NCI-H82 treated with DMSO at 0.1 percent for 48 hours (cell line): ENCODE data around the gene CBLIF.
"Not testable (repeated sequence)": the region's sequence is repeated elsewhere in the genome, so short reads cannot be mapped to it uniquely, and the experiment has no call there.

Source experiments
- DNase-seq: peaks from one replicate; lab custom pipeline; 2025; ENCODE audit not compliant: unreplicated experiment; lab: John Stamatoyannopoulos, UW

Gene CBLIF

GRCh38 chr11:59848439-59848838, 3.1 kb upstream of the CBLIF start:
- not testable (repeated sequence) for DNase-seq

- no peak for DNase-seq
Measured at GRCh38 chr11:59847626-59848025, 2.3 kb upstream of the CBLIF start.

GRCh38 chr11:59846556-59846955, 1.3 kb upstream of the CBLIF start:
- DNase-seq: no peak

DNA sequence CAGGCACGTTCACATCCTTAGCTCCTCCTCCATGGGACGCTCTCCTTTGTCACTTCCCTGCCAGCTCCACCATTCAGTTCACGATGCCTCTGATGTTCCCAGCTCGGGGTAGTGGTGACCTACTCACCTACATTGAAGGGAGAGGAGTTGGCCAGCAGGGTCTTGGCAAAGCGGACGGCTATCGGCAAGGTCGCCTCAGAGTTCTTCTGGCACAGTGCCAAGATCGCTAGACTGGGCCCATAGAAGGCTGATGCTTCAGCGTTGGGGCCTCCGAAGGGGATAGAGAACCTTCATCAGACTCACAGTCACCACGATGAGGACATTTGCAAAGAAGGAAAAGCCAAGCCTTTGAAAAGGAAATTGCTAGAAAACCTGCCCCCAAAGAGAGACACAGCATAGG, 3.0 kb downstream of the CBLIF start:
- DNase-seq: no peak

DNA sequence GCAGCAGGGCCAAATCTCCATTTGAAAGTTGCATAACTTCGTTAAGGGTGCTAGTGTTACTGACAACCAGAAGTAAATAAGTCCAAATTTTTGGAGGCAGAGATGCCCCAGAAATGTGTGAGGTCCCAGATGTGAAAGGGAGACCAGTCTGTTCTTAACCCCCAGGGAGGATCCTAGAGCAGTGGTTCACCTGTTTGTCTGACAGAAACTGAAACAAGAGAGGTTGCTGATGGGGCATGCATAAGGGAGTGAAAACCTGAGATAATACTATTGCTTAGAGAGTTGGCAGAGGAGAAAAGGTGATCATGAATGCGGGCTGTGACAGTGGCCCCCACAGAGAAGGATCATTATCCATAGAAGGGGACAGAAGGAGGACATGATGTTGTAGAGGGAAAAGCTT, 3.8 kb downstream of the CBLIF start:
- no peak for DNase-seq

- DNase-seq: no peak
Measured at GRCh38 chr11:59839615-59840014, 5.7 kb downstream of the CBLIF start.

DNA sequence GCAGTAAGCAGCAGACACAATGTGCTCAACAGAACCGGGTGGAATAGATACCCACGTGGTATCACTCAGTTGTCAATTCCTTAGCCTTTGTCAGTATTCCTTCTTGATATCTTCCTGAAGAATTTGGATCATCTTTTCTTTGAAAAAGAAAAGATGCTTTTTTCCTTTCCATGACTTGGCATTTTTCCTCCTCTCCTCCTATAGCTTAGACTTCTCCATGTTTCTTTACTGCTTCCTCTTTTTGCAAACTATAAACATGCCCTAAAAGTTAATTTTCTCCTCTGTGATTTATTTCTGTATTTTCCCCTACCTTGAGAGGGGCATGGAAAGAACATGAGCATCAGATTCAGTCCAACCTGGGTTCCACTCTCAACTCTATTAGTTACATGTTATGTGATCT, 11.7 kb downstream of the CBLIF start:
- DNase-seq: no peak

DNA sequence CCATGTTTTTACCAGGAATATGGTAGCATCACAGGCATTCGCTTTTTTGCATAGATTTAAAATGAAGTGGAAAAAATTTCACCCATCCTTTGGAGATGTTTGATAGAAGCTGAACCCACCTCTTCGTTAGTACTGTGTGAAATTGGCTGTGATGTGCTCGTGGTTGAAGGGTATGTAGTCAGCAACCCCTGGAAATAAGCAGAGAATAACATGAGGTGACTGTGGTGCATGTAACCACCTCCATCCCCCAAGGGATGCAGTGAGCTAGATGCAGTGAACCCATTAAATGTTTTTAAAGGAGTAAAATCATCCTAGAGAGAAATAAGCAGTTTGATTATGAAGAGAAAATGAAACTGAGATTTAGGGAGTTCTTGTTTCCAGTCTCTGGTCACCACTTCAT, 15.9 kb downstream of the CBLIF start:
- no peak for DNase-seq

DNA sequence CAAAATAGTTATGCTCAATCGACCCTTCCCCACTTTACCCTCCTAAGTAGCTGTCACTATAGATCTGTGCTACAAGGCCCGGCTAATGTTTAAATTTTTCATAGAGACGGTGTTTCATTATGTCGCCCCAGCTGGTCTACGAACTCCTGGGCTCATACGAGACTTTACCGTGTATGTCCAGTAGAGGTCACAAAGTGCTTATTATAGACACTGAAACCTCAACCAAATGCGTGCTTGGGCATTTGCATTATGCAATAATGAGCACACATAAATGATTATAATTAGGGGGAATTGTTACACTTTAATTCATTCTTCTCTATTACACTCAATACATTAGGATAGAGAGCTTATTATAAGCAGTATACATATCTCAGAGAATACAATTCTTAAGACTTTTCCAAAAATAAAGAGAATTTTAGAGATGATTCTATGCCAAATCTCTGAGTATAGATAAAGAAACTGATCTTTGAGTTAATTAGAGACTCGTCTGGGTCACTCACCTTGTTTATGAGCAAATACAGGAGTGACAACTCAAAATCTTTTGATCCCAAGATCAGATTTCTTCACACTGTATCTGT, 22.2 kb downstream of the CBLIF start:
- DNase-seq: peak; percentile 6

GRCh38 chr11:59818572-59818971, 26.7 kb downstream of the CBLIF start:
- no peak for DNase-seq

- not testable (repeated sequence) for DNase-seq
Measured at GRCh38 chr11:59816434-59816833, 28.9 kb downstream of the CBLIF start.

DNA sequence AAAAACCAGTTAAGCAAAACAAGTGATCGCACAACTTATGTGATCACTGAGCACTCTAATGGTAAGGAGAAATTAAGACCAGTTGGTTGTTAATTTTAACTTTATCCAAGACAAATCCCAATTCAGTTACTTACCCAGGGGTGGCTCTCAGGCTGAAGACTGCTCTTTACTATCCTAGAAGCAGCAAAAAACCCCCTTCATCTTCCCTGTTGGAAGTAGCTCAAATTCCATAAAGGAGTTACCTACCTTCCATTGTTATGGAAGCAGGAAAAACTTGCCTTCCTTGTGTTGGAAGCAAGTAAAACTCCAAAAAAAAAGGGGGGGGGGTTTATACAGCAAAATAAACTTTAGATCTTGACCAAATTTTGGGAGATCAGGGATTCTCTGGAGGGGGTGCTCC, 29.5 kb downstream of the CBLIF start:
- no peak for DNase-seq

DNA sequence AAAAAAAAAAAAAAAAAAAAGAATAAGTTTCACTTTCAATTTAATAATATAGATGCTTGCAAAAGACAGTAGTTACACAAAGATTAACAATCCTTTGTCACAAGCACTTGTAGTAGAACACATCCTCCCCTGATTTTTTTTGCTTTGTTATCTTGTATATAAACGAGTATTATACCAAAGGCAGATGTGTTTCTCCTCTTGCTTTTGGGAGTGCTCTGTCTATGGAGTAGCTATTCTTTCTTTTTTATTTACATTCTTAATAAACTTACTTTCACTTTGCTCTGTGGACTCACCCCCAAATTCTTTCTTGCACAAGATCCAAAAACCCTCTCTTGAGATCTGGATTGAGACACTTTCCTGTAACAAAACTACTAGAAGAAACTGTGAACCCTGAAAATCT, 31.3 kb downstream of the CBLIF start:
- no peak for DNase-seq

DNA sequence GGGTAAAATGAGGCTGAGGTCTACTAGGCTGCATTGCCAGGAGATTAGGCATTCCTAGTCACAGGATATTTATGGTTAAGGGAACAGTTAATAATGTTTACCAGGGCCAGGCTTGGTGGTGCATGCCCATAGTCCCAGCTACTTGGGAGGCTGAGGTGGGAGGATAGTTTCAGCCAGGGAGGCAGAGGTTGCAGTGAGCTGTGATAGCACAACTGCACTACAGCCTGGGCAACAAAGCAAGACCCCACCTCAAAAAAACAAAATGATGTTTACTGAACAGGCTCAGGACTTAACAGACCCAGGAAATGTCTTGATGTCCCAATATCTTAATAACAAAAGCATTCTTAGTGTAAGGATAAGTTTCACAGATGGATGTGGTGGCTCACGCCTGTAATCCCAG, 31.9 kb downstream of the CBLIF start:
- no peak for DNase-seq

DNA sequence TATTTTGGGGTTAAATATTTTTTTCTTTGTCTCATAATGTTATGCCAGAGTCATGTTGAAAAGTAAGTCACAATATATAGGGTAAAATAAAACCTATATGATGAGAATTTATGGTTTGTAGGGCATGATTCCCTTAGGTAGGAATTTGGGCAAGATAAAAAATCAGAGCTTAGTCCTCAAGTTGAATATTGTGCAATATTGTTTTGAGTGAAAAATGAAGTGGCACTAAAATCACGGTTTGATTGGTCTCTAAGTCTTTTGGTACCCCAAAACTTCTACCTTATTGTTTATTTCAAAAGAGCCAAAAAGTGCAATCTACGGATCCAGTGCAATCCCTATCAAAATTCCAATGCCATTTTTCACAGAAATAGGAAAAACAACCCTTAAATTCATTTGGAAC, 33.1 kb downstream of the CBLIF start:
- no peak for DNase-seq

GRCh38 chr11:59810911-59811259, 34.4 kb downstream of the CBLIF start:
- no peak for DNase-seq

- peak; percentile 79 for DNase-seq
Measured at GRCh38 chr11:59810189-59810910, 34.9 kb downstream of the CBLIF start, which contains the start of gene MRPL16. Gene MRPL16, minus strand, starts transcription at chr11:59810778. Its CDS starts 120 bp downstream, at chr11:59810658.

DNA sequence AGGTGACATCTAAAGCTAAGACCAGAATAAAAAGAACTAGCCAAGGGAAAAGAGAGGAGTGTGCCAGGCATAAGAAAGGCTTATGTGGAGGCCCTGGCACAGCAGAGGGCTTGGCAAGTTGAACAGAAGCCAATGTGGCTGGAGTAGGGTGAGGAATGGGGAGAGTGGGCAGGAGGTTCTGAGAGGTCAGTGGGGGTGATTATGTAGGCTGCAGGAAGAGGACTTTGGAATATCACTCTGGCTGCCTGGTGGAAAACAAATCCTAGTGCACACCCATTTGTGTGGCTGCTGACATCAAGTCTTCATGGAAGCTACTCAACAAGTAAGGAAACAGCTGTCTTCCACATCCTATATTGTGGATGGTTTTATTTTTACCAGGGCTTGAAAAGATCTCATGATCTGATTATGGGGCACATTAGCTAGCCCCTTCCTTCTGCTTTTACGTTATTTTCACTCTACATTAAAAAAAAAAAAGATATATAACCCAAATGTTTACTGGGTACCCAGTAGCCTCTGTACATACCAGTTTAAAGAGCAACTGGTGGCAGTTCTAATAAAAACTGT, 38.2 kb downstream of the CBLIF start:
- no peak for DNase-seq

- no peak for DNase-seq
Measured at GRCh38 chr11:59804061-59804460, 41.2 kb downstream of the CBLIF start.

GRCh38 chr11:59802639-59803176, 42.6 kb downstream of the CBLIF start:
- peak; percentile 6 for DNase-seq

DNA sequence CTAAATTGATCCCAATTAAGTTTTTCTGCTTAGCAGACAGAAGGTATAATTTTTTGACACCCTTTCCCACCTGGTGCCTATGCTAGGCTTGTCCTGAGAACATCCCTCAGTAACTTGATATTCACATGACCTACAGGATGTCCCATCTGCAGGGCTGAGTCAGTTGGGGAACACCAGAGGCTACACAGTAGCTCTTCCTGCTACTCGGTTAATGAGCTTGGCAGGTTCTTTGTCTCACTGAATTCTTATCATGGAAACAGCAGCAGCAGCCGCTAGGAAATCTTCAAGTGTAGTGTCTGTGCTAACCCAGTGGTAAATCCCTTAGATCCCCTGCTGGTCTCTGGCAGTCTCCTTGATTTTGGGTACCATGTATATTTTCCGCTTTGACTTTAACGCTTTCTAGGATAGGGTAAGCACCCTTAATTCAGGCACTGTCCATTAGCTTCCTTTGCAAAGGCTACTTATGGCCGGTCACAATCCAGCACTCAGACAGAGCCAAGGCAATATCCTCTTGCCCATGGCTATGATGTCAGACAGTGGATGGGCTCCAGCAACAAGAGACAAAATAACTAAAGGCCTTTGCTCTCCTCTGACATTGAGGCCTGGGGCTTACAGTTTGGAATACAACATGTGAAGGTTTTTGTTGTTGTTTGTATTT, 43.2 kb downstream of the CBLIF start:
- DNase-seq: peak; percentile 6

GRCh38 chr11:59801160-59801706, 44.1 kb downstream of the CBLIF start:
- no peak for DNase-seq
